Middle frontal gyrus (tissue), 1 donor: ENCODE measurements around the gene ZNF831.

Experiments
- DNase-seq: peaks from one replicate; pipeline ENCODE4 v3.0.0-alpha.2; 2015; ENCODE audit warnings: low spot score; ENCODE audit errors: extremely low spot score

ZNF831 gene

DNA sequence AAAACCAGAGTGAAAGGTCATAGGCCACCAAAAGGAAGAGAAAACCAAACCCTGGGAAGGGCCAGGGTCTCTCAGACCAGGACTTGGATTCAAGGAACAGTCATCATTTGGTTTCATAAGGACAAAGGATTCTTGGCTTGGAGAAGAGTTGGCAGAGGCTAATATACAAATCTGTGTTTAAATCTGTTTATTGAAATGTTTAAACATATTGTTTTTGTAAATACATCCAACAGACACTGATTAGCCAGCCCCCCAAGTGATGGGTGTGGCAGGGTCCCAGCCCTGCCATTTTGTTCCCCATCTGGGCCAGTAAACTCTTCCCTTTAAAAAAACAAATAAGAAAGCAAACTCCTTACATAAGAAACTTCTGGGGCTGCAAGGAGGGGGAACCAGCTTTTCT lies 6.1 kb upstream of the ZNF831 start:
- DNase-seq = no peak

DNA sequence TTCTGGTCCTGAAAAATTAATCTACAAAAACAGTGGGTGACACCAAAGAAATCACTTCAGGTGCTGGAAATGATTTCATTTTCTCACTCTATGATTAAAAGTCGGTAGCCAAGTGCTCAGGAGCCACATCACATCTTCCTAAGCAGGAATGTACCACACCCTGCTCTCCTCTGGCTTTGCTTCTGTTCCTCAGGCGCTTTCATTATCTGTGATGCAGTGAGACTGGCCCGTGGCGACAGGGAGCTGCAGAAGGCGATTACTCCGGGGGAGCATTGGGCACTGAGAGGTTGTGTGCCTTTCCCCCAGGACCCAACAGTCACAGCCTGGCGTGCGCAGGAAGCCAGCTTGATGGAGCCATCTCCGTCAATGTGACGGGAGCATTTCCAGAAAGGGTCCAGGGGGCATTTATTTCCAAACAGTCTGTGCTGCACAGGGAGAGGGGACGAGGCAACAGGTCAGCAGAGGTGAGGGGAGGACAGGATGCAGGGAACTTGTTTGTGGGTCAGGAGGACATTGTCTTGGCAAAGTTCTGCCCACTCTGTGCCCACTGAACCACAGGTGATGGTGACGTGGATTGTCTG lies 5.6 kb upstream of the ZNF831 start:
- DNase-seq = no peak

DNA sequence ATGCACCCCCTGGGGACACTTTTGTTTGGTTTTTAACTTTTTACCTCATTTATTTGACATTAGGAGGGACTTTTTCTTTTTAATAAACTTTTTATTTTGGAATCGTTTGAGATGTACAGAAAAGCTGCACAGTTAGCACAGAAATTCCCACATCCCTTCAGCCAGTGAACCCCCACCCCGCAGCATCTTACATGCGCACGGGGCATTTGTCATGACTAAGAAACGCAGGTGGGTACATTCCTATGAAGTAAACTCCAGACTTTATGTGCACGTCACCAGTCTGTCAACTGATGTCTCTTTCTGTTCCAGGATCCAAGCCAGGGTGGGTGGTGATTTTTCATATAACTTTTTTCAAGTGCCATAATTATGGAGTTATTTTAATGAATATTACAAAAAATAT lies 4.9 kb upstream of the ZNF831 start:
- DNase-seq = no peak

GRCh38 chr20:59159091-59159490 lies 4.5 kb upstream of the ZNF831 start:
- no peak for DNase-seq

DNA sequence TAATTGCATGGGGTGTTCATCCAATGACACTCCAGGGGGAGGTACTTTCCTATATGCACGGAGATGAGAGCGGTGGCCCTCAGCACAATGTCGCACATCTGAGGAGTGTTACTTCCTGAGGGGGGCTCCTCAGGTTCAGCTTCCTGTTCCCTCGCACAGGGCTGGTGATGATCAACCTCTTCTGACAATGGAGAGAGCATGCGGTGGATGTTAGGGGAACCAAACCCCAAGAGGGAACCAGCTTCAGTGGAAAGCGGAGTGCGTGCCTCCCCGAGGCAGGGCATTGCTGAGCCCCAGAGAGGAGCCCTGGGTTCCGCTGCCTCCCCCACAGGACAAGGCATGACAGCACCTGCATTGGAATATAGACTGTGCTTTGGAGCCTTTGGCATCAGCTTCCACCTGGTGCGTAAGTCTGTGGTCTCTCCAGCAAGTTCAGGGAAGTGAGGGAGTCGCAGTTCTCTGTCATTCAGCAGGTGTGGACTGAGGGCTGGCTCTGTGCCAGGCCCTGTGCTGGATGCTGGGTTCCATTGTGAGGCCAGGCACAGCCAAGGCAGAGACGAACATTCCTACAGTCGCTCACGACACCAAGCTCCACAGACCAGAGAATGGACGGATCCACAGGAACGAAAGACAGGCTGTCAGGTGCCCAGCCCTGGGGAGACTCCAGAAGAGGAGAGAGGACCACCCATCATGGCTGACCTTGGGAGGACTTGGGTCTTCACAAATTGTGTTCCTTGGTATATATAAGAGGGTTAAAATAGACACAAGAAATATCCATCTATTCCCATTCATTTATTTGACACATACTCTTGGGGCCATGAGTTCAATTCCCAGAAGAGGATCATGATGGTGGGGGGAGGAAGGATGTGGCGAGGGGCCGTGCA lies 3.9 kb upstream of the ZNF831 start:
- no peak for DNase-seq

DNA sequence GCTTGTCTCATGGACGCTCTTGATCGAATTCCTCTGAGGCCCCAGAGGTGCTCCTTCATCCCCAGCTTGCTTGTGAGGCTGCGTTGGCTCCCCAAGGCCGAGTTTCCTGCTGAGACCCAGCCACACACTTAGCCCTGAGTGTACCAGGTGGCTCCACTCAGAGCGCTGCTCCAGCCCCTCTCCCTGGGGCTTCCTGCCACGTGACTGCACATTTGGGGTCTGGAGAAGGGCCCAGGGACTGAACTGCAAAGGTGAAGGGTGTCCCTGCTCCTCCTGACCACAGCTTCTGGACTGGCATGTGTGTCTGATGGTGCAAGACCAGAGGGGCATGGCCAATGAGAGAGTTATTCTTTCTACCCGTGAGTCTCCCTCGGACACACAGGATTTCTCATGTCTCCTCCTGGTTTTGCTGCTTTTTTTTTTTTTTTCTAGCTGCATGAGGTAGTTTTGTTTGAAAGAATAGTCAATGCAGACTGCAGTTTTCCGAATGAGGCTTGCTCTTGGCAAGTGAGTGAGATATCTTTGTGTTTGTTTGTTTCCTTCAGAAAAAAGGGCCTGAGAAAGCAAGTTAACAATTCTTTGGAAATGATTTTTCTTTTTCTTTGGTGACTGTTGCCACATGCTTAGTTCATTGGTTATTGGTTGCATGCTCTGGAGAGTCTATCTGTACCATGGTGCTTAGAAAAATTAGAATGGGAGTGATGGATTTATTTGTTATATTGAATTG lies 3.1 kb upstream of the ZNF831 start:
- DNase-seq = no peak

GRCh38 chr20:59161721-59162120 lies 1.9 kb upstream of the ZNF831 start:
- no peak for DNase-seq

DNA sequence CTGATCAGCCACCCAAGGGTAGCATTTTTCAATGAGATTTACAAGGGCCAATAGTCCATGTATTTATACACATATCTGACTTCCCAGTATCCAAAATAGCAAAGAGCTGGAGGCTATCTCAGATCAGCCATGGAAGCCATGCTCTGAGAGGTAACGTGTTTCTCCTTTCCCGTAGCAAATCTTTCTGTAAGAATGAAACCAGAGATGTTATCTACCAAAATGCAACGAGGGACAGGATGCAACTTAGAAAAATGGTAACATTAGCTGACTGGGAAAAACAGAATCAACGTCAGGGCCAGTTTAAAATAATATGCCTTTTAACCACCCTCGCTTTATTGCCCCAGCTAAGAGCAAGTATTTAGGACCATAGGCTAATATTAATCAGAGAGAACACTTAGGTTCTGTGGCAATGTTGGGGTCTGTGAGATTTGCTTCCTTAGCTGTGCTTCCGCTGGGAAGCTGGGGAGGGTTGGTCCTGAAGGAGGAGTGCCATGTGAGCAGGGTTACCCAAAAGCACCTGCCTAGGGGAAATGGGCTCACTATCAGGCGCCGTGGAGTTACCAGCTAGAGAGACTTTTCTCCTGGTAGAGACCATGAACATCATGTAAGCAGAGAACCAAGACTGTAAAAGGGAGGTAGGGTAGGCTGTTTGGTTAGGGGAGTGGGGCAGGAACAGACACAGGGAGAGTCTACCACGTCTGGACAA lies 1.2 kb downstream of the ZNF831 start:
- DNase-seq = no peak

DNA sequence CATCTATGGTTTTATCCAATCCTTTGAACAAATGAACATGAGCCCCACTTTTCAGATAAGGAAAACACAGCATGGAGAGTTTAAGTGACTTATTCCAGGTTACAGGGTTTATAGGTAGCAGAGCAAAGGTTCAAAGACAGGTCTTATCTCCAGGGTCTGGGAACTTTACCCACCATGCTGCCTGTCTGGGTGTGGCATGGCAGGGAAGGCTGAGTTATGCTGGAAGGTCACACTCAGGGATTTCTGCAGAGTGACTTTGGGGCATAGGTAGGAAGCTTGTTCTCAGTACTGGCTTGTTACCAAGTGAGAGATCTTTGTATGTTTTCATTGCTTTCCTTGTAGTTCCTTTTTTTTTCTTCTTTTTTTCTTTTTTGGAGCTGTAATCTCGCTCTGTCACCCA lies 1.8 kb downstream of the ZNF831 start:
- DNase-seq = no peak

DNA sequence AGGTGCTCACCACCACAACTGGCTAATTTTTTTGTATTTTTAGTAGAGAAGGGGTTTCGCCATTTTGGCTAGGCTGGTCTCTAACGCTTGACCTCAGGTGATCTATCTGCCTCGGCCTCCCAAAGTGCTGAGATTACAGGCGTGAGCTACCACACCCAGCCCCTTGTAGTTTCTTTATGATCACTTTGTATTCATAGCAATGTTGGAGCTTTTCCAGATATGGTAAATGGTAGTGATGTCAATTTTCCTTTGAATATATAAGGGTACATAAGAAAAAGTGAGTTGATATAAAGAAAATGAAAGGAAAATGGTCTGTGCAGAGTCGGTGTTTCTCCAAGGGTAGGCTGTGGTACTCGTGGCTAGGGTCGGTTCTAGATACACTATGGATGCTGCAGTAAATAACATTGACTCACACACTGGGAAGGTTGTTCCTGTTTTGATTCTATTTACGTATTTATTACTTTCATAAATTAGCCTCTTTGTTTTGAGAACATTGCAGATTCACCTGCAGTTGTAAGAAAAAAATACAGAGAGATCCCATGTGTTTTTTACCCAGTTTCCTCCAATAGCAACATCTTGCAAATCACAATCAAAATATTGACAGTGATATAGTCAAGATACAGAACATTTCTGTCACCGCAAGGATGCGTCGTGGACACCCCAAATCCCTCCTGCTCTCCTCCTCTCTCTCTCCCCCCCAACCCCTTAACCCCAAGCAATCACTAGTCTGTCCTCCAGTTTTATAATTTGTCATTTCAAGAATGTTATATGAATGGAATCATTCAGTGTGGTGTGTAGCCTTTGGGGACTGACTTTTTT lies 2.5 kb downstream of the ZNF831 start:
- no peak for DNase-seq

- no peak for DNase-seq
Measured at GRCh38 chr20:59170406-59171349, 7.1 kb downstream of the ZNF831 start.

- DNase-seq = no peak
Measured at GRCh38 chr20:59171986-59172385, 8.4 kb downstream of the ZNF831 start.

DNA sequence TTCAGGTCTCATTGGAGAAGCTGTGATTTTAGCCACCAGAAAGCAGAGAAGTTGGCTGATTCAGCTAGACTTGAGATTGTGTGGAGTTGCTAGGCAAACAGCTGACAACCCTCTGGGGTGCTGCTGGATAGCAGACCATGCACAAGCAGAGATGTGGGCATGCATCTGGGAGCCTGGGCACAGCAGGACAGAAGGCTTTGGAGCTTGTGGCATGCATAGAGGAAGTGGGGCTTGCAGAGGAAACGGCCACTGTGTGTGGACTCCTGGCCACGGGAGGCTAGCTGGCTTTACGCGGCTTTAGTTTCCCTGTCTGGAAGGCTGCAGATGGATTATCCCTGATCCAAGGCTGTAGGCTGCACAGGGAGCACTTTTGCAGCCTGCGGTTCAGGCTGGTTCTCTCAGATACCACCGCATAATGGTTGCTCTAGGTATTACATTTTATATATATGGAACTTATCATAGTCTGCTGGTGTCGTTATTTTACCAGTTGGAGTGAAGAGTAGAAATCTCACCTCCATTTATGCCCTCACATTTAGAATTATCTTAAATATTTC lies 10.4 kb downstream of the ZNF831 start:
- DNase-seq = no peak

DNA sequence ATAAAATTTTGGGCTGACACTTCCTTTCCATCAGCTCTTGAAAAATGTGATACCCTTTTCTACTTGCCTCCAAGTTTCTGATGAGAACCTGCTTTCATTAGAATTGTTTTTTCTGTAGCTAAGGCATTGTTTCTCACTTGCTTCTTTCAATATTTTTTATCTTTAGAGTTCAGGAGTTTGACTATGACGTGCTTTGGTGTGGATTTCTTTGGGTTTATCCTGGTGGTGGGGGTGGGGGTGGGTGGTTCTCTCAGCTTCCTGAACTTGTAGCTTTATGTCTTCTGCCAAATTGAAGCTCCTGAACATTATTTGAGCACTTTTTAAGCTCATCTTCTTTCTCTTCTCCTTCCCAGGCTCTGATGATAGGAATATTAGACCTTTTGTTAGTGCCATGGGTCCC lies 11.4 kb downstream of the ZNF831 start:
- no peak for DNase-seq

DNA sequence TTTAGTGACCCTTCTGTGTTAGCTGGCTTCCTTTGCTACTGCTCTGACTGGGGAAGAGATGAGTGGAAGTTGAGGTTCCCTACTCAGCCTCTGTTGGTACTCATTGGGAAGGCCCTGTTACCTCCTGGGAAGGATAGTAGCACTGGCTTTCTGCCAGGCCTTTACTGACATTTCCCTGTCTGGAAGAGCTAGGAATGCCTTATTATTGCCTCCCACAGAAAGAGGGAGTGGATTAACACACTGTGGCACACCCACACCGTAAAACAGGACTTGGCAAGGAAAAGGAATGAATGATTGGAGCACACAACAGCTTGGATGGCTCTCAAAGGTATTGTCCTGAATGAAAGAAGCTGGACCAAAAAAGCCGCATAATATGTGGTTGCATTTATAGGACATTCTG lies 12.2 kb downstream of the ZNF831 start:
- DNase-seq = no peak

- no peak for DNase-seq
Measured at GRCh38 chr20:59176812-59177211, 13.2 kb downstream of the ZNF831 start.

DNA sequence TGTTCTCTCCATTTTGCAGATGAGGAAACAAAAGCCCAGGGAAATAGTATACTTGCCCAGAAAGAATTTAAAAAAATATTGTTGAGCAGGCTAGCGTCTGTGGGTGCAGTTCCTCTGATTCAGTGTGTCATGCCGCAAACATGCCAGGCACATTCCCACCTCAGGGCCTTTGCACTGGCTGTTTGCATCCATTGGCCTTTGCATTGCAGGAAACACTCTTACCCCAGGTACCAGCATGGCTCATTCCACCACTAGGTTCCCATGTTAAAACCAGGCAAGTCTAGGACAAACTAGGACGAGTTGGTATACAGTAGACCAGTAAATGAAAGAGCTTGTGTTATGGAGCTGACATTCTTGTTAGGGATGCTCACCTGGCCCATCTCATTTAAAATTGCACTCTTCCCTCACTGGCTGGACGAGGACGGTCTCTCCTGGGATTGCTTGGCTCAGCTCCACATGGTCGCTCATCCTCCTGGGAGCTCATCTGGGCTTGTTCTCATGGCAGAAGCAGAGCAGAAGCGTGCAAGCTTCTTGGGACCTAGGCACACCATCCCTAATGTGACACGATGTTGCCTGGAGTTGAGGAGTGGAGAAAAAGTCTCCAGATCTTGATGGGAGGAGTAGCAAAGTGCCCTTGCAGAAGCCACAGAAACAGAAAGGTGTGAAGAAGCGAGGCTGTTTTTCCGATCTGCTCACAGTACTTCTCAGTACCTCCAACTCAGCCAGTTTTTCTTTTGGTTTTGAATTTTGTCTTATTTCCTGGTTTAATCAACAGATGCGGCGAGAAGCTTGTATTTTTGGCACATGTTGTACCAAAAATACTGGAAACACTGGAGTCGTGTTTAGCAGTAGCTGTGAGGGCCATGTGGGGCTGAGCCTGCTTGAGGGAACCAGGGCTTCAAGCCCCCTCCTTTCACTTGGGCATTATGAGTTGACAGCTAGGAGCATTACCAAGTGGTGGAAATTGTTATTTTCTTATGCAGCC lies 13.9 kb downstream of the ZNF831 start:
- no peak for DNase-seq

DNA sequence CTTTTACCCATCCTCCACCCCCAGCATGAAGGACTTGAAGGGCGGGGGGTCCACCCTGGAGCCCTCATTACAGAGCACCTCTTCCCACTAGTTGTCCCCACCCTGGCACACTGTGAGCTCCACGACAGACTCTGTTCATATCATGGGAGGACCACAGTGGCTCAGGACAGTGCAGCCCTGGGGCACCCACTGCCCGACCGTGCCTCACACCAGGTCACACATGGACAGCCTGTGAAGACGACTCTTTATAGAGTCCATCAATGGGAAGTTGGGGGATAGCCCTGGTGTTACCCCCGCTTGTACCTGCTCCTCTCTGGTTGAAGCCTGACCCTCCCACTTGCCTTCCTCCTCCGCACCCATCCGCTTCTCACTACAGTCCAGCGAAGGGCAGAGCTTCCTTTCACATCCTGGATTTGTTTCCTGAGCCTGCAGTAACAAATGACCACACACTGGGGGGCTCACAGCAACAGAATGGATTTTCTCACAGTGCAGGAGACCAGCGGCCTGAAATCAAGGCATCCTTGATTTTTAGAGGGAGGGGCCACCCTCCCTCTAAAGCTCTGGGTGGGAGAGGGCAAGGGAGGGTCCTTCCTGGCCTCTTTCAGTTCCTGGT lies 15.5 kb downstream of the ZNF831 start:
- no peak for DNase-seq
